Naive thymus-derived CD4-positive, alpha-beta T cell (primary cell): ENCODE results near the gene PADI1. TPM values are rescaled to one million over a fixed set of nuclear protein-coding genes. Genes with fewer than 3 reads are reported as not detected.
A peak's percentile ranks its signal among the peaks of the same experiment; 100 is the strongest.

Source experiments
- ATAC-seq: fragments of 150-1000 bp; cut with Tn5 transposase; 2 replicates; pipeline ENCODE4 v1.10.0; 2021; ENCODE audit warnings: mild to moderate bottlenecking, moderate library complexity
- CTCF ChIA-PET: fragments of 350-600 bp; sonication (Branson Sonifier 250); formaldehyde crosslinking; loops from one replicate; lab custom pipeline; 2021; ENCODE audit warnings: antibody characterized with exemption; lab: Charles Lee
- POLR2A ChIA-PET: fragments of 350-600 bp; sonication (Branson Sonifier 250); formaldehyde crosslinking; loops from one replicate; lab custom pipeline; 2021; ENCODE audit warnings: antibody characterized with exemption, inconsistent platforms; lab: Charles Lee
- DNase-seq, 9 donors: peaks; one replicate each; pipeline versions ENCODE4 v3.0.0 to v3.0.0-alpha.2; 2020 to 2022; ENCODE audit warnings: mixed read lengths in 1 of 9
- H3K27ac ChIP-seq: one replicate; pipeline ENCODE4 v1.7.0; 2013; ENCODE audit warnings: mild to moderate bottlenecking, low read depth, low read length, moderate library complexity
- H3K27me3 ChIP-seq, 2 donors: one replicate each; pipeline ENCODE4 v1.7.0; 2013; ENCODE audit warnings: low read length in 2 of 2, mild to moderate bottlenecking in 2 of 2, moderate library complexity in 2 of 2; ENCODE audit not compliant: control insufficient read depth in 2 of 2, insufficient read depth in 2 of 2
- H3K36me3 ChIP-seq, 3 experiments: 1 replicate in 2 of 3; 2 replicates in 1 of 3; pipeline ENCODE4 v1.7.0; 2013; ENCODE audit warnings: low read length in 3 of 3, mild to moderate bottlenecking in 3 of 3, moderate library complexity in 1 of 3; ENCODE audit not compliant: insufficient read depth in 3 of 3, control insufficient read depth in 2 of 3
- H3K4me1 ChIP-seq, 2 donors: one replicate each; pipeline ENCODE4 v1.7.0; 2013; ENCODE audit warnings: low read length in 2 of 2, mild to moderate bottlenecking in 2 of 2, moderate library complexity in 1 of 2; ENCODE audit not compliant: control insufficient read depth in 2 of 2, insufficient read depth in 2 of 2
- H3K4me3 ChIP-seq: 2 replicates; pipeline ENCODE4 v1.7.0; 2013; ENCODE audit warnings: mild to moderate bottlenecking, low read length
- H3K9me3 ChIP-seq, 3 experiments: 1 replicate in 2 of 3; 2 replicates in 1 of 3; pipeline ENCODE4 v1.7.0; 2013; ENCODE audit warnings: low read length in 3 of 3; ENCODE audit not compliant: control insufficient read depth in 2 of 3
- H3K27ac Mint-ChIP-seq, 9 donors: one replicate each; pipeline ENCODE4 v1.8.0; 2020 to 2022; ENCODE audit warnings: mixed read lengths in 9 of 9, mild to moderate bottlenecking in 8 of 9, moderate library complexity in 5 of 9, inconsistent platforms in 2 of 9
- H3K27me3 Mint-ChIP-seq, 5 donors: one replicate each; pipeline ENCODE4 v1.8.0; 2021 to 2022; ENCODE audit warnings: mixed read lengths in 5 of 5, mild to moderate bottlenecking in 1 of 5
- H3K36me3 Mint-ChIP-seq, 5 donors: one replicate each; pipeline ENCODE4 v1.8.0; 2020 to 2022; ENCODE audit warnings: mixed read lengths in 5 of 5, mild to moderate bottlenecking in 3 of 5, inconsistent platforms in 1 of 5
- H3K4me1 Mint-ChIP-seq, 7 donors: one replicate each; pipeline ENCODE4 v1.8.0; 2020 to 2022; ENCODE audit warnings: mixed read lengths in 7 of 7, mild to moderate bottlenecking in 3 of 7, inconsistent platforms in 1 of 7
- H3K4me3 Mint-ChIP-seq, 10 donors: one replicate each; pipeline ENCODE4 v1.8.0; 2020 to 2022; ENCODE audit warnings: mild to moderate bottlenecking in 10 of 10, mixed read lengths in 10 of 10, moderate library complexity in 6 of 10, inconsistent platforms in 2 of 10
- H3K9me3 Mint-ChIP-seq, 11 donors: one replicate each; pipeline ENCODE4 v1.8.0; 2020 to 2022; ENCODE audit warnings: mixed read lengths in 11 of 11, mild to moderate bottlenecking in 4 of 11, inconsistent platforms in 1 of 11, moderate library complexity in 1 of 11
- intact Hi-C, 2 donors: fragments of 100-400 bp; cut with micrococcal nuclease; formaldehyde crosslinking; loops; one replicate each; pipeline ENCODE4 v1.15.1; 2023
- polyA plus RNA-seq, 2 donors: library from polyadenylated mRNA; unstranded; fragments of 300-500 nt; fragmentation: Illumina TruSeq; gene quantifications; one replicate each; pipeline ENCODE4 v1.2.3, GENCODE V29; 2021
- total RNA-seq, 6 experiments: library from RNA in 5 of 6; stranded (reverse) in 5 of 6; gene quantifications; 1 replicate in 5 of 6; 2 replicates in 1 of 6; pipeline ENCODE4 v1.2.3 and lab custom pipeline; 2021 to 2026

The PADI1 gene
- total and polyA plus RNA-seq, 7 experiments from 2014 or later = not detected

GRCh38 chr1:17199267-17200044 lies 5.5 kb upstream of the PADI1 start:
- Histone ChIP-seq H3K27me3 (no peaks in the 10 kb centered on the region), H3K36me3 (no peaks in the 10 kb centered on the region), H3K9me3 (no peaks in the 10 kb centered on the region), H3K27ac (no peak overlapping the region), H3K4me3 (no peak overlapping the region), H3K4me1 (peaks cover 10 to 19% of the 10 kb centered on the region in 2 donors)
- peaks cover 27 to 44% (median 40%) of the 10 kb centered on the region in 7 donors for H3K4me1 Mint-ChIP-seq
- intact Hi-C loops = no loop called here
- CTCF ChIA-PET = interaction anchor here (0.8 kb wide), 1 partner anchor 33 kb away, joined by 4 read pairs; no protein-coding TSS in a partner anchor
- POLR2A ChIA-PET = no interaction called here
- peaks cover 0 to 2% (median 0%) of the 10 kb centered on the region in 11 donors for H3K9me3 Mint-ChIP-seq
- H3K36me3 Mint-ChIP-seq = peaks cover 0 to 3% (median 0%) of the 10 kb centered on the region in 5 donors
- ATAC-seq (no peak), DNase-seq (peak in 2 of 9 donors; percentile 3 to 21)
- peak overlapping the region in 1 of 9 donors; percentile 35 for H3K27ac Mint-ChIP-seq
- no peak overlapping the region for H3K4me3 Mint-ChIP-seq
- H3K27me3 Mint-ChIP-seq = peaks cover 0 to 16% (median 8%) of the 10 kb centered on the region in 5 donors

- no peak for DNase-seq
- Mint-ChIP-seq H3K27me3 (peaks cover 0 to 16% (median 12%) of the 10 kb centered on the region in 5 donors), H3K27ac (no peak overlapping the region), H3K4me1 (peaks cover 27 to 45% (median 41%) of the 10 kb centered on the region in 7 donors), H3K4me3 (peak overlapping the region in 1 of 10 donors; percentile 4), H3K9me3 (peaks cover 0 to 2% (median 0%) of the 10 kb centered on the region in 11 donors), H3K36me3 (peaks cover 0 to 3% (median 0%) of the 10 kb centered on the region in 5 donors)
- peaks cover 10 to 19% of the 10 kb centered on the region in 2 donors for H3K4me1 ChIP-seq
- ATAC-seq = no peak
- H3K4me3 ChIP-seq = no peak overlapping the region
- ChIA-PET CTCF (interaction anchor here (0.8 kb wide), 1 partner anchor 33 kb away, joined by 4 read pairs; no protein-coding TSS in a partner anchor), POLR2A (no interaction called here)
- no peak overlapping the region for H3K27ac ChIP-seq
- intact Hi-C loops = no loop called here
- no peaks in the 10 kb centered on the region for H3K9me3 ChIP-seq
- no peaks in the 10 kb centered on the region for H3K27me3 ChIP-seq
- no peaks in the 10 kb centered on the region for H3K36me3 ChIP-seq
Observed at GRCh38 chr1:17200246-17200645, 4.7 kb upstream of the PADI1 start.

GRCh38 chr1:17200756-17201155 lies 4.2 kb upstream of the PADI1 start:
- no peaks in the 10 kb centered on the region for H3K27me3 ChIP-seq
- Mint-ChIP-seq H3K36me3 (peaks cover 0 to 3% (median 0%) of the 10 kb centered on the region in 5 donors), H3K4me1 (peaks cover 27 to 49% (median 42%) of the 10 kb centered on the region in 7 donors), H3K27ac (peak overlapping the region in 3 of 9 donors; percentile 23 to 63 (median 36)), H3K27me3 (peaks cover 4 to 21% (median 14%) of the 10 kb centered on the region in 5 donors), H3K4me3 (peak overlapping the region in 8 of 10 donors; percentile 2 to 83 (median 71)), H3K9me3 (peaks cover 0 to 2% (median 0%) of the 10 kb centered on the region in 11 donors)
- ChIA-PET POLR2A (no interaction called here), CTCF (no interaction called here)
- H3K27ac ChIP-seq = no peak overlapping the region
- intact Hi-C loops = no loop called here
- H3K4me1 ChIP-seq = peaks cover 10 to 19% of the 10 kb centered on the region in 2 donors
- no peak for ATAC-seq
- no peaks in the 10 kb centered on the region for H3K9me3 ChIP-seq
- H3K36me3 ChIP-seq = no peaks in the 10 kb centered on the region
- H3K4me3 ChIP-seq = no peak overlapping the region
- no peak for DNase-seq

- Mint-ChIP-seq H3K9me3 (peaks cover 0 to 2% (median 0%) of the 10 kb centered on the region in 11 donors), H3K4me1 (peaks cover 27 to 54% (median 42%) of the 10 kb centered on the region in 7 donors), H3K27ac (peak overlapping the region in 7 of 9 donors; percentile 3 to 63 (median 36)), H3K36me3 (peaks cover 0 to 3% (median 0%) of the 10 kb centered on the region in 5 donors), H3K4me3 (peak overlapping the region; percentile 14 to 83 (median 70)), H3K27me3 (peaks cover 10 to 24% (median 15%) of the 10 kb centered on the region in 5 donors)
- intact Hi-C loops = no loop called here
- peaks cover 10 to 19% of the 10 kb centered on the region in 2 donors for H3K4me1 ChIP-seq
- H3K27me3 ChIP-seq = no peaks in the 10 kb centered on the region
- POLR2A ChIA-PET = interaction anchor here (1.3 kb wide), 1 partner anchor 11 kb away, joined by 3 read pairs; no protein-coding TSS in a partner anchor
- H3K36me3 ChIP-seq = no peaks in the 10 kb centered on the region
- ATAC-seq (peak; percentile 81), DNase-seq (peak in 5 of 9 donors; percentile 24 to 45 (median 31))
- CTCF ChIA-PET = no interaction called here
- H3K4me3 ChIP-seq = no peak overlapping the region
- no peaks in the 10 kb centered on the region for H3K9me3 ChIP-seq
- H3K27ac ChIP-seq = no peak overlapping the region
Observed at GRCh38 chr1:17201201-17202021, 3.5 kb upstream of the PADI1 start.

GRCh38 chr1:17205652-17206051 lies 724 bp downstream of the PADI1 start:
- Mint-ChIP-seq H3K27ac (no peak overlapping the region), H3K27me3 (peaks cover 10 to 46% (median 14%) of the 10 kb centered on the region in 5 donors), H3K4me1 (peaks cover 44 to 74% (median 56%) of the 10 kb centered on the region in 7 donors), H3K9me3 (peaks cover 0 to 2% (median 0%) of the 10 kb centered on the region in 11 donors), H3K36me3 (peaks cover 0 to 3% (median 0%) of the 10 kb centered on the region in 5 donors), H3K4me3 (peak overlapping the region in 2 of 10 donors; percentile 1 to 53)
- Histone ChIP-seq H3K27me3 (peaks cover 0 to 4% of the 10 kb centered on the region in 2 donors), H3K36me3 (no peaks in the 10 kb centered on the region), H3K9me3 (no peaks in the 10 kb centered on the region), H3K4me3 (no peak overlapping the region), H3K4me1 (peaks cover 10 to 19% of the 10 kb centered on the region in 2 donors), H3K27ac (no peak overlapping the region)
- ChIA-PET CTCF (no interaction called here), POLR2A (no interaction called here)
- intact Hi-C loops = no loop called here
- ATAC-seq (no peak), DNase-seq (no peak)

GRCh38 chr1:17206196-17206595 lies 1.3 kb downstream of the PADI1 start:
- Mint-ChIP-seq H3K27ac (peak overlapping the region in 1 of 9 donors; percentile 32), H3K4me1 (peaks cover 42 to 75% (median 56%) of the 10 kb centered on the region in 7 donors), H3K9me3 (peaks cover 0 to 2% (median 0%) of the 10 kb centered on the region in 11 donors), H3K27me3 (peaks cover 10 to 46% (median 14%) of the 10 kb centered on the region in 5 donors), H3K4me3 (no peak overlapping the region), H3K36me3 (peaks cover 0 to 3% (median 0%) of the 10 kb centered on the region in 5 donors)
- Histone ChIP-seq H3K27me3 (peaks cover 0 to 6% of the 10 kb centered on the region in 2 donors), H3K4me1 (peaks cover 10 to 15% of the 10 kb centered on the region in 2 donors), H3K4me3 (no peak overlapping the region), H3K27ac (no peak overlapping the region), H3K36me3 (no peaks in the 10 kb centered on the region), H3K9me3 (no peaks in the 10 kb centered on the region)
- intact Hi-C loops = no loop called here
- DNase-seq (no peak), ATAC-seq (no peak)
- ChIA-PET POLR2A (interaction anchor here (0.9 kb wide), 1 partner anchor 84 kb away, joined by 3 read pairs; no protein-coding TSS in a partner anchor), CTCF (no interaction called here)
